ENCODE data around the gene SPAM1. TPM values are rescaled to one million over a fixed set of nuclear protein-coding genes. Genes with fewer than 3 reads are reported as not detected.

Gene SPAM1
- total RNA-seq, 4 donors from 2014 or later = not detected

DNA sequence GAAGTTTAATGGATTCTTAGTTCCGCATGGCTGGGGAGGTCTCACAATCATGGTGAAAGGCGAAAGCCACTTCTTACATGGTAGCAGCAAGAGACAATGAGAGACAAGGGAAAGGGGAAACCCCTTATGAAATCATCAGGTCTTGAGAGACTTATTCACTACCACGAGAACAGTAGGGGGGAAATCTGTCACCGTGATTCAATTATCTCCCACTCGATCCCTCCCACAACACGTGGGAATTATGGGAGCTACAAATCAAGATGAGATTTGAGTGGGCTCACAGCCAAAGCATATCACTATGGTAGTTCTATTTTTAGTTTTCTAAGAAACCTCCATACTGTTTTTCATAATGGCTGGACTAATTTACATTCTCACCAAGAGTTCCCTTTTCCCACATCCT lies 36.7 kb downstream of the SPAM1 start:
- DNase-seq (ENCODE audit: low spot score in 2 of 2) = no peak
- H3K4me3 ChIP-seq (ENCODE audit: low read depth, poor library complexity, severe bottlenecking) = no peak overlapping the region
- WGBS, 2 donors = 47 to 53% methylated on average over 6 of the region's 6 CpGs
- TF ChIP-seq, protein P1, sequence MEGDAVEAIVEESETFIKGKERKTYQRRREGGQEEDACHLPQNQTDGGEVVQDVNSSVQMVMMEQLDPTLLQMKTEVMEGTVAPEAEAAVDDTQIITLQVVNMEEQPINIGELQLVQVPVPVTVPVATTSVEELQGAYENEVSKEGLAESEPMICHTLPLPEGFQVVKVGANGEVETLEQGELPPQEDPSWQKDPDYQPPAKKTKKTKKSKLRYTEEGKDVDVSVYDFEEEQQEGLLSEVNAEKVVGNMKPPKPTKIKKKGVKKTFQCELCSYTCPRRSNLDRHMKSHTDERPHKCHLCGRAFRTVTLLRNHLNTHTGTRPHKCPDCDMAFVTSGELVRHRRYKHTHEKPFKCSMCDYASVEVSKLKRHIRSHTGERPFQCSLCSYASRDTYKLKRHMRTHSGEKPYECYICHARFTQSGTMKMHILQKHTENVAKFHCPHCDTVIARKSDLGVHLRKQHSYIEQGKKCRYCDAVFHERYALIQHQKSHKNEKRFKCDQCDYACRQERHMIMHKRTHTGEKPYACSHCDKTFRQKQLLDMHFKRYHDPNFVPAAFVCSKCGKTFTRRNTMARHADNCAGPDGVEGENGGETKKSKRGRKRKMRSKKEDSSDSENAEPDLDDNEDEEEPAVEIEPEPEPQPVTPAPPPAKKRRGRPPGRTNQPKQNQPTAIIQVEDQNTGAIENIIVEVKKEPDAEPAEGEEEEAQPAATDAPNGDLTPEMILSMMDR (IDR thresholded peaks at IDR 0.05) = no peak
- TF ChIP-seq POLR2A (IDR thresholded peaks at IDR 0.05) = no peak
- intact Hi-C loops (cut with DNase I; ENCODE audit: low total_unique reads) = no loop called here

DNA sequence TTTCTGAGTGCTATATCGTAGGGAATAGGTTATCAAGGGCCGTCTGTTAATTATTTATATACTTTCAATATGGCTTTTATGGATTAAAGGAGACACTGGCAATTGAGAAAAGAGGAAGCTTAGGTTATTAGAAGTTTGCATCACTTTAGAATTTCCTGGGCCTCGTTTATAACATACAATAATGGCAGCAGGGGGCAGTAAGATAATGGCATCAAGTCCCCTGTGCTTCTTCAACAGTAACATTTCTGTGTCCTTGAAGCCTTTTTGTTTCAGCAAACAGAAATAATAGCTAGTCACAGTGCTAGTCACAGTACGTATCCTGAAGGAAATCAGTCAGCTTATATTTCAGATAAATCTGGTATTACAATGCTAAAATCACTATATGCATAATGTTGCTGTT lies 41.9 kb downstream of the SPAM1 start:
- DNase-seq (ENCODE audit: low spot score in 2 of 2) = no peak
- no peak overlapping the region for H3K4me3 ChIP-seq (ENCODE audit: low read depth, poor library complexity, severe bottlenecking)
- TF ChIP-seq POLR2A (IDR thresholded peaks at IDR 0.05) = no peak
- TF ChIP-seq, protein P1 (IDR thresholded peaks at IDR 0.05) = no peak
- WGBS, 2 donors = 45 to 58% methylated on average over 4 of the region's 4 CpGs
- intact Hi-C loops (cut with DNase I; ENCODE audit: low total_unique reads) = no loop called here

DNA sequence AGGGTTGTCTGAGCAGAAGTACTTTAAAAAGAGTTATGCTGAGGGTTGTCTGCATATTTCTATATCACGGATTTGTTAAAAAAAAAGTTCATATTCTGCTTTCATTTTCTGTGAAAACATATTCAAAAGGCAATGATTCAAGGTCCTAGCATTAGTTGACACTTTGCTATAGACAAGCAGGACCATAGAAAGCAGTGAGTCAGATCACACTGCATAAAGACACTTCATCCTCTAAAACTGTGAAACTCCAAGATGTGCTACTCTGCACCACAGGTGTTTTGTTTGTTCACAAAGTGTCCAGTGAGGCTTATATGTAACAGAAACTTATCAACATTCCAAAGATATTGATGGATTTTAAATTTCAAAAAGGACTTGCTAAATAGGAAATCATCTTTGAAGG lies 47.0 kb downstream of the SPAM1 start:
- WGBS, 2 donors = 47 to 63% methylated on average over 1 of the region's 1 CpG
- TF ChIP-seq POLR2A (IDR thresholded peaks at IDR 0.05) = no peak
- TF ChIP-seq, protein P1 (IDR thresholded peaks at IDR 0.05) = no peak
- H3K4me3 ChIP-seq (ENCODE audit: low read depth, poor library complexity, severe bottlenecking) = no peak overlapping the region
- intact Hi-C loops (cut with DNase I; ENCODE audit: low total_unique reads) = no loop called here
- no peak for DNase-seq (ENCODE audit: low spot score in 2 of 2)

DNA sequence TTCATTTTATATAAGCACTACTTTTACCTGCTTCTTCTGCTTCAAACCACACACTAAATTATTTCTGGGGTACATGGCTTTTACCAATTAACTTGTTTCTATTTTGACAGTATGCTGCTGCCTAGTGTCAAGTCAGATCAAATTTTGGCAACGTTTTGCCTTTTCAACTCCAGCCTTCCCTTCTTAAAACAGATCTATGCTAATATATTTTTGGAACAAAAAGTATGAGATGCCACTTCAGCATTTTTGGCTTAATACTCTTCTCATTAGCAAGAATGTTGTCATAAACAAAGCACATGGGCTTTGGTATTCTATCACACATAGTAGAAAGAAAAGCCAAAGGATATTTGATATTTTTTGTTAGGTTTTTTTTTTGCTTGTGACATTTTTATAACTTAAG lies 47.8 kb downstream of the SPAM1 start:
- no peak overlapping the region for H3K4me3 ChIP-seq (ENCODE audit: low read depth, poor library complexity, severe bottlenecking)
- intact Hi-C loops (cut with DNase I; ENCODE audit: low total_unique reads) = no loop called here
- TF ChIP-seq, protein P1 (IDR thresholded peaks at IDR 0.05) = no peak
- WGBS, 2 donors = 15 to 19% methylated on average over 1 of the region's 1 CpG
- DNase-seq (ENCODE audit: low spot score in 2 of 2) = no peak

DNA sequence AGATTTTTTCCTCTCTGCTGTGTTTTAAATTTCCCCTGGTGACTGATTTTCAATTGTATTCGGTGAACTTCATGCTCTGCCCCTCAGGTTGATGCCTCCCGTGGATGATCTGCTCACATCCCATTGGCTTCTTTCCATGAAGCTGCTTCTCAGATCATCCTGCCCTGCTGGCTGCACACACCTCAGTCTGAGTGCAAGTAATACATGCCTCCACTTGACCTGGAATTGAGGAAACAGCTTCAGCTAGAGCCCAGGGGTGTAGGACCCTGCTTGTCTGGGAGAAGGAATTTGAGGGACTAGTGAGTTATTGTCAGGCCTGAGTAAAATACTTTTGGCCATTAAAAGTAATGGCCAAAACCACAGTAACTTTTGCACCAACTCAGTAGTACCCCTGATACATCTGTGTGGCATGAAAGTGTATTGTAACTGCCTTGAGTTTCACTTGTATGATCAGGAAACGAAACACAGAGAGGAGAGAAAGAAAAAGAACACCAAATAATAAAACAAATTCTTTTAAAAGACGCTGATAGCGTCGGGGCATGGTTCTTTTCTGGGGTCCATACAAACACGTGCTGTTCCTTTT lies 49.4 kb downstream of the SPAM1 start:
- TF ChIP-seq, protein P1 (IDR thresholded peaks at IDR 0.05) = no peak
- TF ChIP-seq POLR2A (IDR thresholded peaks at IDR 0.05) = no peak
- no peak for DNase-seq (ENCODE audit: low spot score in 2 of 2)
- no peak overlapping the region for H3K4me3 ChIP-seq (ENCODE audit: low read depth, poor library complexity, severe bottlenecking)
- intact Hi-C loops (cut with DNase I; ENCODE audit: low total_unique reads) = no loop called here
- 41 to 44% methylated on average over 7 of the region's 7 CpGs for WGBS, 2 donors

DNA sequence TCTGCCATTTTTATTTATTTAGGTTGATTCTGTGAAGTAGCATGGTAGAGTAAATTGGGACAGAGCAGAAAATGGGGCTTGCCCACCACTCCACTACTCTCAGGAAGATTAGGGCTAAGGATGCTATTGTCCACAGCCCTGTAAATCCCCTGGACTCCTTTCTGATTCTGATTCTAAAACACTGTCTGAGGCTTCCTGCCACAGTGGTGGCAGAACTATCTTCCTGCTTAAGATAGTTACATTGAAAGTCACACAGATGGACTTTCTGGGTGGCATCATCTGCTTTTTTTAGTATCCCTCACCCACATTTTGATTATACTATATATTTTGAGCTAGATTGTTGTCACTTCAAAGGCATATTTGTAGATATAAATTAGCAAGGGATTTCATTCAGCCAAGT lies 50.0 kb downstream of the SPAM1 start:
- TF ChIP-seq POLR2A (IDR thresholded peaks at IDR 0.05) = no peak
- TF ChIP-seq, protein P1 (IDR thresholded peaks at IDR 0.05) = no peak
- intact Hi-C loops (cut with DNase I; ENCODE audit: low total_unique reads) = no loop called here
- no peak for DNase-seq (ENCODE audit: low spot score in 2 of 2)
- H3K4me3 ChIP-seq (ENCODE audit: low read depth, poor library complexity, severe bottlenecking) = no peak overlapping the region

Data from lower leg skin (tissue), 4 donors.